Measurements from ENCODE around the gene G6PD.
"Not testable (repeated sequence)": the region's sequence is repeated elsewhere in the genome, so short reads cannot be mapped to it uniquely, and the experiment has no call there.

The G6PD gene

GRCh38 chrX:154542723-154543424 is 3.8 kb downstream of the G6PD start:
- peak; percentile 11 to 20 for DNase-seq

GRCh38 chrX:154541896-154542722 is 4.5 kb downstream of the G6PD start:
- DNase-seq: peak; percentile 52 to 74

GRCh38 chrX:154541589-154541895 is 5.1 kb downstream of the G6PD start:
- DNase-seq: no peak

GRCh38 chrX:154540897-154541535 is 5.6 kb downstream of the G6PD start:
- DNase-seq: no peak

GRCh38 chrX:154540365-154540764 is 6.3 kb downstream of the G6PD start:
- not testable (repeated sequence) for DNase-seq

- DNase-seq: no peak
These were observed 7.6 kb downstream of the G6PD start for GRCh38 chrX:154539077-154539476.

- DNase-seq: no peak
These were observed 10.8 kb downstream of the G6PD start for GRCh38 chrX:154535892-154536291.

GRCh38 chrX:154534526-154535322 is 11.9 kb downstream of the G6PD start:
- DNase-seq: peak; percentile 80 to 82

- no peak for DNase-seq
These were observed 14.0 kb downstream of the G6PD start for GRCh38 chrX:154532690-154533089.

- DNase-seq: no peak
These were observed 15.0 kb downstream of the G6PD start for GRCh38 chrX:154531626-154532025.

- no peak for DNase-seq
These were observed 16.4 kb downstream of the G6PD start for GRCh38 chrX:154530286-154530685.

- DNase-seq: no peak
These were observed 17.4 kb downstream of the G6PD start for GRCh38 chrX:154529206-154529612.

GRCh38 chrX:154526901-154527675 is 19.6 kb downstream of the G6PD start:
- DNase-seq: peak; percentile 51 to 52

- DNase-seq: no peak
These were observed 20.8 kb downstream of the G6PD start for GRCh38 chrX:154525606-154526490.

GRCh38 chrX:154519389-154519788 is 27.3 kb downstream of the G6PD start:
- DNase-seq: no peak

- no peak for DNase-seq
These were observed 29.4 kb downstream of the G6PD start for GRCh38 chrX:154517101-154517781.

- DNase-seq: no peak
These were observed 30.0 kb downstream of the G6PD start for GRCh38 chrX:154516656-154517100.

- DNase-seq: peak; percentile 91
These were observed 30.5 kb downstream of the G6PD start, which contains the start of gene FAM3A for GRCh38 chrX:154515966-154516655. TSS of gene FAM3A (minus strand) at chrX:154516232. CDS start at chrX:154515772, 460 bp downstream.

GRCh38 chrX:154515090-154515965 is 31.3 kb downstream of the G6PD start:
- no peak for DNase-seq
